Neural progenitor cell (in vitro differentiated cells): Measurements from ENCODE around the gene PTPRU. TPM values are rescaled to one million over a fixed set of nuclear protein-coding genes. Genes with fewer than 3 reads are reported as not detected.

Experiments
- DNase-seq: peaks from one replicate; pipeline ENCODE4 v3.0.0-alpha.2; 2016; ENCODE audit warnings: low spot score
- H2AFZ ChIP-seq: fragments of 200-600 bp; sonication (generic); replicated peaks from 2 replicates; pipeline ENCODE4 v1.6.1; 2016; ENCODE audit warnings: antibody characterized with exemption
- H3F3A ChIP-seq: fragments of 200-600 bp; sonication (generic); 2 replicates; pipeline ENCODE4 v1.6.1; 2016; ENCODE audit warnings: antibody characterized with exemption, low read depth
- H3K27ac ChIP-seq: fragments of 200-600 bp; sonication (generic); 2 replicates; pipeline ENCODE4 v1.5.1; 2016; ENCODE audit warnings: mild to moderate bottlenecking
- H3K27me3 ChIP-seq: fragments of 200-600 bp; sonication (generic); 2 replicates; pipeline ENCODE4 v1.6.1; 2016; ENCODE audit warnings: mild to moderate bottlenecking, moderate library complexity
- H3K36me3 ChIP-seq: fragments of 200-600 bp; sonication (generic); 2 replicates; pipeline ENCODE4 v1.5.1; 2016
- H3K4me1 ChIP-seq: fragments of 200-600 bp; sonication (generic); 2 replicates; pipeline ENCODE4 v1.6.1; 2016; ENCODE audit warnings: mixed run types
- H3K4me2 ChIP-seq: fragments of 200-600 bp; sonication (generic); 2 replicates; pipeline ENCODE4 v1.6.1; 2016
- H3K4me3 ChIP-seq: fragments of 200-600 bp; sonication (generic); 2 replicates; pipeline ENCODE4 v1.5.1; 2016
- H3K79me2 ChIP-seq: fragments of 200-600 bp; sonication (generic); 2 replicates; pipeline ENCODE4 v1.6.1; 2016; ENCODE audit warnings: low read depth
- H3K9ac ChIP-seq: fragments of 200-600 bp; sonication (generic); 2 replicates; pipeline ENCODE4 v1.6.1; 2016
- H3K9me3 ChIP-seq: fragments of 200-600 bp; sonication (generic); 2 replicates; pipeline ENCODE4 v1.5.1; 2016; ENCODE audit warnings: low read depth
- H4K20me1 ChIP-seq: fragments of 200-600 bp; sonication (generic); 2 replicates; pipeline ENCODE4 v1.6.1; 2016; ENCODE audit warnings: low read depth
- H3K27ac Mint-ChIP-seq: 3 replicates; pipeline ENCODE4 v1.8.0; 2021; ENCODE audit warnings: mixed read lengths
- H3K27me3 Mint-ChIP-seq: 2 replicates; pipeline ENCODE4 v1.8.0; 2022; ENCODE audit warnings: low read depth, mild to moderate bottlenecking, inconsistent platforms, moderate library complexity, mixed read lengths; ENCODE audit not compliant: insufficient read depth
- H3K36me3 Mint-ChIP-seq: 3 replicates; pipeline ENCODE4 v1.8.0; 2021; ENCODE audit warnings: mixed read lengths
- H3K4me1 Mint-ChIP-seq: 3 replicates; pipeline ENCODE4 v1.8.0; 2021; ENCODE audit warnings: mixed read lengths
- H3K4me3 Mint-ChIP-seq: 3 replicates; pipeline ENCODE4 v1.8.0; 2021; ENCODE audit warnings: mild to moderate bottlenecking, moderate library complexity, mixed read lengths
- H3K9me3 Mint-ChIP-seq: 3 replicates; pipeline ENCODE4 v1.8.0; 2020; ENCODE audit warnings: mixed read lengths
- EZH2 ChIP-seq: fragments of 200-600 bp; sonication (generic); IDR thresholded peaks from 2 replicates; pipeline ENCODE4 v1.6.1; 2017; ENCODE audit warnings: antibody characterized with exemption, mild to moderate bottlenecking, moderate library complexity
- EZH2phosphoT487 ChIP-seq: fragments of 200-600 bp; sonication (generic); IDR thresholded peaks from 2 replicates; pipeline ENCODE4 v1.6.1; 2017; ENCODE audit warnings: antibody characterized with exemption
- total RNA-seq: library from RNA; depleted of rRNA; stranded (reverse); fragments of >200 nt; gene quantifications from 2 replicates; pipeline ENCODE4 v1.2.3, GENCODE V29; 2015; ENCODE audit warnings: low replicate concordance
- TF ChIP-seq, protein P1 (sequence below): fragments of 200-600 bp; sonication (generic); IDR thresholded peaks from 2 replicates; pipeline ENCODE4 v1.5.1; 2017; ENCODE audit warnings: antibody characterized with exemption, mild to moderate bottlenecking

Gene PTPRU
- total RNA-seq, 1 donor from 2014 or later: 29.5 TPM

- Histone ChIP-seq H3F3A (no peaks in the 10 kb centered on the region), H3K27ac (no peak overlapping the region), H3K4me1 (no peaks in the 10 kb centered on the region), H4K20me1 (no peaks in the 10 kb centered on the region), H3K79me2 (no peaks in the 10 kb centered on the region), H3K9me3 (no peaks in the 10 kb centered on the region), H3K4me3 (no peak overlapping the region), H3K9ac (no peak overlapping the region), H3K36me3 (no peaks in the 10 kb centered on the region), H2AFZ (no peak overlapping the region), H3K4me2 (no peak overlapping the region), H3K27me3 (no peaks in the 10 kb centered on the region)
- H3K4me1 Mint-ChIP-seq: peaks cover 22% of the 10 kb centered on the region
- peaks cover 28% of the 10 kb centered on the region for H3K27me3 Mint-ChIP-seq
- no peak for DNase-seq
- H3K4me3 Mint-ChIP-seq: no peak overlapping the region
- H3K9me3 Mint-ChIP-seq: peaks cover 7% of the 10 kb centered on the region
- no peak overlapping the region for H3K27ac Mint-ChIP-seq
- no peak for TF ChIP-seq EZH2
- TF ChIP-seq, protein P1, sequence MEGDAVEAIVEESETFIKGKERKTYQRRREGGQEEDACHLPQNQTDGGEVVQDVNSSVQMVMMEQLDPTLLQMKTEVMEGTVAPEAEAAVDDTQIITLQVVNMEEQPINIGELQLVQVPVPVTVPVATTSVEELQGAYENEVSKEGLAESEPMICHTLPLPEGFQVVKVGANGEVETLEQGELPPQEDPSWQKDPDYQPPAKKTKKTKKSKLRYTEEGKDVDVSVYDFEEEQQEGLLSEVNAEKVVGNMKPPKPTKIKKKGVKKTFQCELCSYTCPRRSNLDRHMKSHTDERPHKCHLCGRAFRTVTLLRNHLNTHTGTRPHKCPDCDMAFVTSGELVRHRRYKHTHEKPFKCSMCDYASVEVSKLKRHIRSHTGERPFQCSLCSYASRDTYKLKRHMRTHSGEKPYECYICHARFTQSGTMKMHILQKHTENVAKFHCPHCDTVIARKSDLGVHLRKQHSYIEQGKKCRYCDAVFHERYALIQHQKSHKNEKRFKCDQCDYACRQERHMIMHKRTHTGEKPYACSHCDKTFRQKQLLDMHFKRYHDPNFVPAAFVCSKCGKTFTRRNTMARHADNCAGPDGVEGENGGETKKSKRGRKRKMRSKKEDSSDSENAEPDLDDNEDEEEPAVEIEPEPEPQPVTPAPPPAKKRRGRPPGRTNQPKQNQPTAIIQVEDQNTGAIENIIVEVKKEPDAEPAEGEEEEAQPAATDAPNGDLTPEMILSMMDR: no peak
- no peak for TF ChIP-seq EZH2phosphoT487
- no peaks in the 10 kb centered on the region for H3K36me3 Mint-ChIP-seq
Observed at GRCh38 chr1:29338908-29339575, 102.7 kb downstream of the PTPRU start.

GRCh38 chr1:29341936-29342335 lies 105.6 kb downstream of the PTPRU start:
- DNase-seq: no peak
- Histone ChIP-seq H3K36me3 (no peaks in the 10 kb centered on the region), H3K79me2 (no peaks in the 10 kb centered on the region), H3K4me3 (no peak overlapping the region), H3K9me3 (no peaks in the 10 kb centered on the region), H3K9ac (no peak overlapping the region), H3K4me1 (no peaks in the 10 kb centered on the region), H4K20me1 (no peaks in the 10 kb centered on the region), H3K4me2 (no peak overlapping the region), H3F3A (no peaks in the 10 kb centered on the region), H3K27ac (no peak overlapping the region), H3K27me3 (no peaks in the 10 kb centered on the region), H2AFZ (no peak overlapping the region)
- peaks cover 7% of the 10 kb centered on the region for H3K9me3 Mint-ChIP-seq
- no peak for TF ChIP-seq EZH2
- no peak for TF ChIP-seq EZH2phosphoT487
- TF ChIP-seq, protein P1: peak; percentile 32
- H3K27ac Mint-ChIP-seq: no peak overlapping the region
- no peaks in the 10 kb centered on the region for H3K36me3 Mint-ChIP-seq
- peaks cover 25% of the 10 kb centered on the region for H3K4me1 Mint-ChIP-seq
- H3K27me3 Mint-ChIP-seq: peaks cover 25% of the 10 kb centered on the region
- H3K4me3 Mint-ChIP-seq: no peak overlapping the region

DNA sequence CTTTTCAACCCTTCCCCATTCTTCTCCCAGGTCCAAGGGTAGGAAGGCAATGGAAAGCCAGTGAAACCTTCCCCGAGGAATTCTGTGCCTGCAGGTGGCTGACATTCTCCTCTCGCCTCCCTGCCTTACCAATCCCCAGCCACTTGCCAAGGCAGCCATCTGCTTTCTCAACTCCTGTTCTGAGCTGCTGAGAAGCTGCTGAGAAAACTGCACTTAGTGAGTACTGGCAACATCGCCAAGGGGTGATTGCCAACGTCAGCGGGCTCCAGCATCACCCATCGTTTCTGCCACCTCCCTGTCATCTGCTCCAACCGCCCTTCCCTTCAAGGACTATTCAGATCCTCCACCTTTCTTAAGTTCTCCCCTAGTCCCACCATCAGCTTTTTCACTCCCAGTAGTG lies 106.0 kb downstream of the PTPRU start:
- no peak overlapping the region for H3K27ac Mint-ChIP-seq
- Histone ChIP-seq H4K20me1 (no peaks in the 10 kb centered on the region), H2AFZ (no peak overlapping the region), H3K4me1 (no peaks in the 10 kb centered on the region), H3K9ac (no peak overlapping the region), H3K27me3 (no peaks in the 10 kb centered on the region), H3F3A (no peaks in the 10 kb centered on the region), H3K27ac (no peak overlapping the region), H3K9me3 (no peaks in the 10 kb centered on the region), H3K4me3 (no peak overlapping the region), H3K36me3 (no peaks in the 10 kb centered on the region), H3K4me2 (no peak overlapping the region), H3K79me2 (no peaks in the 10 kb centered on the region)
- H3K9me3 Mint-ChIP-seq: peaks cover 7% of the 10 kb centered on the region
- TF ChIP-seq, protein P1: no peak
- TF ChIP-seq EZH2: no peak
- TF ChIP-seq EZH2phosphoT487: no peak
- no peaks in the 10 kb centered on the region for H3K36me3 Mint-ChIP-seq
- H3K4me3 Mint-ChIP-seq: no peak overlapping the region
- peaks cover 25% of the 10 kb centered on the region for H3K27me3 Mint-ChIP-seq
- peaks cover 25% of the 10 kb centered on the region for H3K4me1 Mint-ChIP-seq
- DNase-seq: no peak
